Effector memory CD8-positive, alpha-beta T cell (primary cell): ENCODE results near the gene HSF5.
"Not testable (repeated sequence)": the region's sequence is repeated elsewhere in the genome, so short reads cannot be mapped to it uniquely, and the experiment has no call there.

Source experiments
- ATAC-seq: fragments of 150-1000 bp; cut with Tn5 transposase; replicated peaks from 2 replicates; pipeline ENCODE4 v1.10.0; 2021; ENCODE audit warnings: mild to moderate bottlenecking, moderate library complexity
- DNase-seq, 3 experiments: peaks; one replicate each; pipeline ENCODE4 v3.0.0; 2021
- H3K27ac Mint-ChIP-seq, 2 donors: one replicate each; pipeline ENCODE4 v1.8.0; 2022; ENCODE audit warnings: mild to moderate bottlenecking in 2 of 2, mixed read lengths in 2 of 2, moderate library complexity in 2 of 2
- H3K27me3 Mint-ChIP-seq, 2 donors: one replicate each; pipeline ENCODE4 v1.8.0; 2022; ENCODE audit warnings: mixed read lengths in 2 of 2
- H3K36me3 Mint-ChIP-seq: one replicate; pipeline ENCODE4 v1.8.0; 2022; ENCODE audit warnings: mild to moderate bottlenecking, moderate library complexity, mixed read lengths; ENCODE audit not compliant: insufficient read depth
- H3K4me1 Mint-ChIP-seq, 2 donors: one replicate each; pipeline ENCODE4 v1.8.0; 2022; ENCODE audit warnings: low read depth in 2 of 2, mixed read lengths in 2 of 2
- H3K4me3 Mint-ChIP-seq, 2 donors: one replicate each; pipeline ENCODE4 v1.8.0; 2022; ENCODE audit warnings: mild to moderate bottlenecking in 2 of 2, mixed read lengths in 2 of 2, moderate library complexity in 2 of 2
- H3K9me3 Mint-ChIP-seq, 2 donors: one replicate each; pipeline ENCODE4 v1.8.0; 2022; ENCODE audit warnings: mixed read lengths in 2 of 2

Gene HSF5

DNA sequence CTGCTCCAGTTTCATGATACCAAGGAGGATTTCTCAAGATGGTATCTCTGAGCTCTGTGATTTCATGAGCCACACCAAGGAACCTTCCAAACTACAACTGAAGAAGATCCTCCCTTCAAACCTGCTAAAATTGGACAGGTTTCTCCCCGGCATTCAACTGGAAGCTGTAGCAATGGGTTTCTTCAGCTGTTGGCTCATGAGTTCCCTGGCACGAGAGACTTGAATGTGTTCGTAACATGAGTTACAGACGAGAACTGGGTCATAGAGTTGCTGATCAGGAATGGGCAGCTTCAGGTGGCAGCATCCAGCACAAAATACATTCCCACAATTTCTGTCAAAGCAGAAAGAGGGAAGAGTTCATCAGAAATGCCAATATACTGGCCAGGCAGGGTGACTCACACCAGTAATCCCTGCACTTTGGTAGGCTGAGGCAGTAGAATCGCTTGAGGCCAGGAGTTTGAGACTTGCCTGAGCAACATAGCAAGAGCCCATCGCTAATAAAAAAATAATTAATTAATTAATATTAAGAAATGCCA, 3.4 kb upstream of the HSF5 start:
- H3K36me3 Mint-ChIP-seq: peaks cover 43% of the 10 kb centered on the region
- H3K9me3 Mint-ChIP-seq: no peaks in the 10 kb centered on the region
- H3K4me1 Mint-ChIP-seq: peaks cover 2 to 3% of the 10 kb centered on the region in 2 donors
- H3K27ac Mint-ChIP-seq: no peak overlapping the region
- ATAC-seq (no peak), DNase-seq (no peak)
- H3K4me3 Mint-ChIP-seq: no peak overlapping the region
- no peaks in the 10 kb centered on the region for H3K27me3 Mint-ChIP-seq

DNA sequence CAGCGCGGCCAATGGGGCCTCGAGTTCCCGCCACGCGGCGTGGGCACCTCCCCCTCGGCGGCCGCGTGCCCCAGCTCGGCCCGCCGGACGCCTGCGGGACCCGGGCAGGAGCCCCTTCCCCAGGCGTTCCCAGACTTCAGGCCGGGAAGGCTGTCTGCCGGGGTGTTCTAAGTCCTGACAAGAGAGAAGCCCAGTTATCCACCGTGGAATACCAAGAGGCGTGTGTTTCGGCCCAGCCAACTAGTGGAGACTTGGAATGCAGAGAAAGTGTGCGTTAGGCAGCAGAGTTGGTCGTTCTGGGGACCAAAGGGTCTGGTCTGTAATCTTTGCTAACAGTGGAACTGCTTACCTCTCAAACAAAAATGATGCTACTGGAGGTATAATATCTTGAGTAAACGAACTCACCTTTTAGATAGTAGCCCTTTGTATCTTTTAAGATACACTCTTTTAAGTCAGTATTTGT, 251 bp upstream of the HSF5 start:
- Mint-ChIP-seq H3K27ac (no peak overlapping the region), H3K4me1 (peaks cover 2 to 7% of the 10 kb centered on the region in 2 donors), H3K27me3 (no peaks in the 10 kb centered on the region), H3K36me3 (peaks cover 18% of the 10 kb centered on the region), H3K9me3 (no peaks in the 10 kb centered on the region), H3K4me3 (no peak overlapping the region)
- ATAC-seq (no peak), DNase-seq (no peak)

DNA sequence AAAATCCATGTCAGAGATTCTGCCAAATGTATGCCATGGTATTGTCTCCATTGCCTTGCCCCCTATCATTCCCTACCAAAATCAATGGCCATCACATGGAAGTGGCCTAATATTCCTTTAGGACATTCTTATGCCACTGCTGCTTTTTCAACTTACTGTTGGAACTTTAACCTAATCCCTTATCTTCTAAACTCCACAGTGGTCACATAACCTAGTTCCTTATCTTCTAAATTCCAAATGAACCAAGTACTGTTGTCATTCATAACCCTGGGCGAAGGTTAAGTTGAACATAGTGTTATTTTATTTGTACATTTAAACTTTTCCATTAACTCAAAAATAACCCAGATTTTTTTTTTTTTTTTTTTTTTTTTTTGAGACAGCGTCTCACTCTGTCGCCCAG, 3.6 kb downstream of the HSF5 start:
- Mint-ChIP-seq H3K27ac (no peak overlapping the region), H3K4me3 (no peak overlapping the region), H3K9me3 (no peaks in the 10 kb centered on the region), H3K36me3 (no peaks in the 10 kb centered on the region), H3K27me3 (no peaks in the 10 kb centered on the region), H3K4me1 (peaks cover 2 to 7% of the 10 kb centered on the region in 2 donors)
- DNase-seq (no peak), ATAC-seq (no peak)

DNA sequence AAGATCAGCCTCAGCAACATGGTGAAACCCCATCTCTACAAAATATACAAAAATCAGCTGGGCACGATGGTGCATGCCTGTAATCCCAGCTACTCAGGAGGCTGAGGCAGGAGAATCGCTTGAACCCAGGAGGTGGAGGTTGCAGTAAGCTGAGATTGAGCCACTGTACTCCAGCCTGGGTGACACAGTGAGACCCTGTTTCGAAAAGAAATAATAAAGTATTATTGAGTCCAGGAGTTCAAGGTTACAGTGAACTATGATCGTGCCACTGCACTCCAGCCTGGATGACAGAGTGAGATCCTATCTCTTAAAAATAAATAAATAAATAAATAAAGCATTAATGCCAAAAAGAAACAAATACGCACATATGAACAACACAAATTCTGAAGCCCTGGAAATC, 6.4 kb downstream of the HSF5 start:
- H3K4me3 Mint-ChIP-seq, H3K4me1 Mint-ChIP-seq, DNase-seq, H3K9me3 Mint-ChIP-seq, H3K27me3 Mint-ChIP-seq, H3K27ac Mint-ChIP-seq, ATAC-seq, H3K36me3 Mint-ChIP-seq: not testable (repeated sequence)

DNA sequence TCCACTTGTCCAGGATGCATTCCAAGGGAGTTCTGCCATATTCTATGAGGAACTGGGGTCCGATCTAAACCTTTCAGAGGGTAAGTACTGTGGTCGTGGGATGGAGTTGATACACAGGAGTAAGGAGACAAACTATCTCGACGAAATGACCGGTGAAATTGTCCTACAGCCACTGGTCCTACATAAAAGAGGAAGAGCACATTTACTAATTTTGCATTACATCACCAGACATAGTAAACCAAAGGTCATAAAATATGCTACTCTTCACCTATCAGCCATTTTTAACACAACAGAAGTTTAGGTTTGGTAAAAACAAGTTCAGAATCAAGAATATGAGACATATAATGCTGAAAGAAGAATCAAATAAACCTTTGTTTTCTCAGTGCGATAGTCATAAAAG, 8.1 kb downstream of the HSF5 start:
- H3K4me3 Mint-ChIP-seq: no peak overlapping the region
- DNase-seq (no peak), ATAC-seq (no peak)
- H3K4me1 Mint-ChIP-seq: peaks cover 0 to 4% of the 10 kb centered on the region in 2 donors
- H3K27ac Mint-ChIP-seq: peak overlapping the region in 1 of 2 donors; percentile 55
- peaks cover 9% of the 10 kb centered on the region for H3K36me3 Mint-ChIP-seq
- H3K27me3 Mint-ChIP-seq: no peaks in the 10 kb centered on the region
- no peaks in the 10 kb centered on the region for H3K9me3 Mint-ChIP-seq

DNA sequence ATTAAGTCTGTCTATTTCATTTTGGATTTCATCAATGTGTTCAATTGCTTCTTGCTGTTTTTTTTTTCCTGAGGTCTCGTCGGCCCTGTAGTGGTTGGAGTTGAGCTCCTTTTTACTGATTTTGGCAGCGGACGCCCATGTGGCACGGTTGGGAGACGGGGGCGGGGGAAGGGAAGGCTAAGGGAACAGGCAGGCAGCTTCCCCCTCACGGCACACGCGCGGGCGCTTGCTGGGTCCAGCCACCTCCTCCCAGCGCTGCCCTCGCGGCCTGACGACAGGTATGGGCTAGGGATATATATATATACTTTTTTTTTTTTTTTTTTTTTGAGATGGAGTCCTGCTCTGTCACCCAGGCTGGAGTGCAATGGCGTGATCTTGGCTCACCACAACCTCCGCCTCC, 11.4 kb downstream of the HSF5 start:
- H3K9me3 Mint-ChIP-seq: no peaks in the 10 kb centered on the region
- no peak for ATAC-seq
- H3K4me1 Mint-ChIP-seq: no peaks in the 10 kb centered on the region
- H3K36me3 Mint-ChIP-seq: peaks cover 9% of the 10 kb centered on the region
- no peak overlapping the region for H3K4me3 Mint-ChIP-seq
- no peak overlapping the region for H3K27ac Mint-ChIP-seq
- DNase-seq: no peak
- no peaks in the 10 kb centered on the region for H3K27me3 Mint-ChIP-seq

DNA sequence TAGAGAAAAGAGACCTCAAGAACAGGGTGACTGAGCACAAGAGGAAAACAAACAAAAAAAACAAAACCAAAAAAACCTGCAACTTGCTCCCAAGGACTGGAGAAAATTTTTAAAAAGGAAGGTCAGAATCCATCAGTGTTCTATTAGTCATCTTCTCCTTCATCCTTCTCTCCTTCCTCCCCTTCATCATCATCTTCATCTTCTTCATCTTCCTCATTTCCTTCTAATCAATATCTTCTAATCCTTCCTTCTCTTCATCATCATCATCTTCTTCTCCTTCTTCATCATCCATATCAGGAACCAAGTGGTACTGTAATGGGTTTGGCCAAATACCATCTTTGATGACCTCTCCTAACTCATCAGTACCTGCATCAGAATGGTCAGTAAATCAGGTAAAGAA, 12.2 kb downstream of the HSF5 start:
- Mint-ChIP-seq H3K36me3 (peaks cover 9% of the 10 kb centered on the region), H3K4me3 (no peak overlapping the region), H3K9me3 (no peaks in the 10 kb centered on the region), H3K27ac (peak overlapping the region in 1 of 2 donors; percentile 26), H3K4me1 (no peaks in the 10 kb centered on the region), H3K27me3 (no peaks in the 10 kb centered on the region)
- ATAC-seq (no peak), DNase-seq (no peak)

DNA sequence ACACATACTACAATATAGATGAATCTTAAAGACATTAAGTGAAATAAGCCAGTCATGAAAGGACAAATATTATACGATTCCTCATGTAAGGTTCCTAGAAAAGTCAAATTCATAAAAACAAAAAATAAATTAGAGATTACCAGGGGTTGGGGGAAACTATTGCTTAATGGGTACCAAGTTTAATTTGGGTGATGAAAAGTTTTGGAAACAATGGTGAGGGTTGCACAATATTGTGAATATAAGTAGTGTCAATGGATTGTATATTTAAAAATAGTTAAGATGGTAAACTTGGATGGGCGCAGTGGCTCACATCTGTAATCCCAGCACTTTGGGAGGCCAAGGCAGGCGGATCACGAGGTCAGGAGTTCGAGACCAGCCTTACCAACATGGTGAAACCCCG, 17.9 kb downstream of the HSF5 start:
- DNase-seq: no peak
- no peak for ATAC-seq
- H3K9me3 Mint-ChIP-seq: no peaks in the 10 kb centered on the region
- H3K27me3 Mint-ChIP-seq: no peaks in the 10 kb centered on the region
- H3K4me1 Mint-ChIP-seq: no peaks in the 10 kb centered on the region
- H3K36me3 Mint-ChIP-seq: no peaks in the 10 kb centered on the region
- no peak overlapping the region for H3K27ac Mint-ChIP-seq
- no peak overlapping the region for H3K4me3 Mint-ChIP-seq

DNA sequence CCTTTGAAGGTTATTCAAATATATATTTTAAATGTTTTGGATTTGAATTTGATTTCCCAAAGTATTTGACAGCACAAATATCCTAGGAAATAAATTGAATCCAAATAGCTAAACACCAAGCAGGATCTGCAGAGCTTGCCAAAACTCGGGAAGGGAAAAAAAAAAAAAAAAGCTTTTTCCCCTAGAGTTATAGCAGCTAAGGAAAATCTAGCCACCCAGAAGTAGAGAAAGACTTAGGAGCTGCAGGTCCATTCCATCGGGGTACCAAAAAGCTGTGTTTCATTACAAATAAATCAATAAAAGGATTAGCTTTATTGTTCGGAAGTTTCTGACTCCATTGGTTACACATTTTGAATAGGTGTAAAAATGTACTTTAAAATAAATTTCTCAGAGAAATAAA, 19.3 kb downstream of the HSF5 start:
- no peak for ATAC-seq
- H3K4me3 Mint-ChIP-seq: no peak overlapping the region
- no peaks in the 10 kb centered on the region for H3K27me3 Mint-ChIP-seq
- H3K9me3 Mint-ChIP-seq: no peaks in the 10 kb centered on the region
- DNase-seq: no peak
- no peak overlapping the region for H3K27ac Mint-ChIP-seq
- H3K36me3 Mint-ChIP-seq: no peaks in the 10 kb centered on the region
- no peaks in the 10 kb centered on the region for H3K4me1 Mint-ChIP-seq

DNA sequence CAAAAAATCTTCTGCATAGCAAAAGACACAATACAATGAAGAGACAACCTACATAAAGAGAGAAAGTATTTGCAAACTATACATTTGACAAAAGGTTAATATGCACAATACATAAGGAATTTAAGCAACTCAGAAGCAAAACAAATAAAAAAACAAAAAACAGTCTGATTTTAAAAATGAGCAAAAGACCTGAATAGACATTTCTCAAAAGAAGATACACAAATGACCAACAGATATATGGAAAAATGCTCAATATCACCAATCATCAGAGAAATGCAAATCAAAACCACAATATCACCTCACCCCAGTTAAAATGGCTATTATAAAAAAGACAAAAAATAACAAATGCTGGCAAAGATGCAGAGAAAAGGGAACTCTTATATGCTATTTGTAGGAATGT, 32.7 kb downstream of the HSF5 start:
- no peaks in the 10 kb centered on the region for H3K36me3 Mint-ChIP-seq
- ATAC-seq (no peak), DNase-seq (no peak)
- H3K4me3 Mint-ChIP-seq: no peak overlapping the region
- no peak overlapping the region for H3K27ac Mint-ChIP-seq
- no peaks in the 10 kb centered on the region for H3K4me1 Mint-ChIP-seq
- H3K27me3 Mint-ChIP-seq: no peaks in the 10 kb centered on the region
- H3K9me3 Mint-ChIP-seq: no peaks in the 10 kb centered on the region

DNA sequence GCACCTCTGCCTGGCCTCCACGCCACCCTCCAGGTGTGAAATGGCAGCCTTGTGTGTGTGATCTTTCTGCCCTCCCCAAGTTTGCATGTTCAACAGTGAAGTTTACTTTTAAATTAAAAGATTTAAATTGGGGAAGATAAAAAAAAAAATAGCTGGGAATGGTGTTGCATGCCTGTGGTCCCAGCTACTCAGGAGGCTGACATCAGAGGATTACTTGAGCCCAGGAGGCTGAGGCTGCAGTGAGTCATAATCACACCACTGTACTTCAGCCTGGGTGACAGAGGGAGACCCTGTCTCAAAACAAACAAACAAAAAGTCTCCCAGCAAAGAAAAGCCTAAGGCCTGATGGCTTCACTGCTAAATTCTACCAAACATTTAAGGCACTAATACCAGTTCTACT, 35.5 kb downstream of the HSF5 start:
- Mint-ChIP-seq H3K36me3 (peaks cover 4% of the 10 kb centered on the region), H3K4me3 (no peak overlapping the region), H3K27ac (no peak overlapping the region), H3K27me3 (no peaks in the 10 kb centered on the region), H3K9me3 (no peaks in the 10 kb centered on the region), H3K4me1 (no peaks in the 10 kb centered on the region)
- DNase-seq: no peak
- ATAC-seq: no peak

DNA sequence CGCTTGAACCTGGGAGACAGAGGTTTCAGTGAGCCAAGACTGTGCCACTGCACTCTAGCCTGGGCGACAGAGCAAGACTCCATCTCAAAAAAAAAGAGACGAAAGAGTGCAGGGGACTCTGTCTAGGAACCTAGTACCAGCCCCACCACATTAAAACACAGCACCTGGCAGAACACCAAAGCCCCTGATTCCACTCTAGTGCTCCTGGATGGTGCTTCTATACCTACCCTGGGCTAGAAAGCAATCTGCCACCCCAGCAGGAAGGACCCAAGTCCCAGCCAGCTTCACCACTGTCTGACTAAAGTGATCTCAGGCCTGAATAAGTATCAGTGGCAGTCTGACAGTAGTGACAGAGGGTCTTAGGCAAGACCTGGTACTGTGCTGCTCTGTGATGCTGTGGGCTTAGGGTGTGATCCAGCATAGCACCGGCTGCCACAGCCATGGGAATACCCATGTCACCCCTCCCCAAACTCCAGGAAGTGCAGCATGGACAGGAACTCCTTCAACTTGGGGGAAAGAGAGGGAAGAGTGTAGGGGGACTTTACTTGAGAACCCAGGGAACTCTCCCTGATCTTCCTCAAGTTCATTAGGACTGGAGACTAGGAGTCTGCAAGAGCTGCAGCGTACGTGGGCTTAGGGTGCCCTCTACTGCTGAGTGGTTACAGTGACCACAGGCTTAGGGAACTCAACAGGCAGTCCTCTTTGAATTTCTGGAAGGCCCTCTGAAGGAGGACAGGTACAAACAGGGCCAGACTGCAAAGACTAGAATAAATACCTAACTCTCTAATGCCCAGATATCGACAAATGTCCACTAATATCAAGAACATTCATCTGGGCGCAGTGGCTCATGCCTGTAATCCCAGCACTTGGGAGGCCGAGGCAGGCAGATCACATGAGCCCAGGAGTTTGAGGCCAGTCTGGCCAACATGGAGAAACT, 40.9 kb downstream of the HSF5 start:
- Mint-ChIP-seq H3K4me3 (no peak overlapping the region), H3K9me3 (no peaks in the 10 kb centered on the region), H3K4me1 (peaks cover 3% of the 10 kb centered on the region in 2 donors), H3K27me3 (no peaks in the 10 kb centered on the region), H3K36me3 (peaks cover 4% of the 10 kb centered on the region), H3K27ac (peak overlapping the region in 1 of 2 donors; percentile 56)
- ATAC-seq (peak; percentile 85), DNase-seq (peak; percentile 55 to 61 (median 61))

DNA sequence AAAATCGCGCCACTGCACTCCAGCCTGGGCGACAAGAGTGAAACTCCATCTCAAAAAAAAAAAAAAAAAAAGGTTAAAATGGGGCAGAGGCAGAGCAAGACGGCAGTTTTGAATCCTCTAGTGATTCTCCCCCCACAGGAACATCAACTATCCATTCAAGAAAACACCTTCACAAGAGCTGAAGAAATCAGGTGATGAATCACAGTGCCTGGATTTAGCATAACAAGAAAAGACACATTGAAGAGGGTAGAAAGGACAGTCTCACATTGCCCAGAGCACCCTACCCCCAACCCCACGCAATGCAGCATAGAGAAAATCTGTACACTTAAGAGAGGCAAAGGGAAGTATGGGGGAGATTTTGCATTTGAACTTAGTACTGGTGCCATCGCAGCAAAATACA, 42.1 kb downstream of the HSF5 start:
- Mint-ChIP-seq H3K27me3 (no peaks in the 10 kb centered on the region), H3K27ac (peak overlapping the region in 1 of 2 donors; percentile 67), H3K4me3 (no peak overlapping the region), H3K9me3 (no peaks in the 10 kb centered on the region), H3K36me3 (peaks cover 4% of the 10 kb centered on the region), H3K4me1 (peaks cover 3% of the 10 kb centered on the region in 2 donors)
- DNase-seq (no peak), ATAC-seq (no peak)

DNA sequence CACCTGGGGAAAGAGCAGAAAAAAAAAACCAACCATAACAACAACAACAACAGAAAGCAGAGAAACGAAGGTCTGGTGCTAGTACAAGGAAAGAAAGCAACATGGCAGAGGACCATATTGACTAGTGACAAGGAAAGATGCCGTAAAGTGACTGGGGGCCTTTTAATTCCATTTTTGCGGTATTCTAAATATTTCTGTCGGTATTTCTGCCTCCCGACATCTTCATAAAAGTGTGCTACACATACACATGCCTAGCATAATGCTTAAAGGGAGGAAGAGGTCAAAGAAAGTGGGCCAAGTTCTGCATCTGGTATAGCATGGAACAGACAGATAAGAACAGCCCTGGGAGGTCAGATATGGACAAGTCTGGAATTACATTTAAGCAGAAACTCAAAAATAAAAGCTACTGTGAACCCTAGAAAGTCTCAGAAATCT, 51.4 kb downstream of the HSF5 start:
- no peak for ATAC-seq

More for the DNA sequence above, 51.4 kb downstream of the HSF5 start:
- no peaks in the 10 kb centered on the region for H3K9me3 Mint-ChIP-seq
- no peaks in the 10 kb centered on the region for H3K27me3 Mint-ChIP-seq
- peaks cover 0 to 3% of the 10 kb centered on the region in 2 donors for H3K4me1 Mint-ChIP-seq
- no peak overlapping the region for H3K4me3 Mint-ChIP-seq
- peaks cover 4% of the 10 kb centered on the region for H3K36me3 Mint-ChIP-seq
- DNase-seq: no peak
- H3K27ac Mint-ChIP-seq: no peak overlapping the region
